Suppressor macrophage (primary cell): Measurements from ENCODE around the gene DIPK1C.
A peak's percentile ranks its signal among the peaks of the same experiment; 100 is the strongest.

ENCODE experiments used
- DNase-seq, 4 experiments: peaks; one replicate each; pipeline ENCODE4 v3.0.0-alpha.2; 2020 to 2022

The DIPK1C gene

DNA sequence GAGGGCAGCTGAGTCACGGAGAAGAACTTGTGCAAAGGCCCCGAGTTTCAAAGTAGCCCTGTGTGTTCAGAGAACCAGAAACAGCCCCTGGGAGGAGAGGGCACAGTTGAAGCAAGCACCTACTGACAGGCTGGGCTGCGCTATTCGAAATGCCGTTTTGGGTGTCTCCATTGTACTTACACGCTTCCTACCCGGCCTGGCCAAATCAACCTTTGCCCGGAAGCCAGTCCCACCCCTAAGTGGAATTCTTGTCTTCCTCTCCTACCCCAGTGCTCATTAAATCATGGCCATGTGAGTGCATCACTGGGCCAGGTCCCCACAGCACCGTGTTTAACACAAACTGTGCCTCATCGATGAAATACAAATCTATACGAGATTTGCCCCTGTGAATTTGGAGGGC is 6.0 kb downstream of the DIPK1C start:
- no peak for DNase-seq

DNA sequence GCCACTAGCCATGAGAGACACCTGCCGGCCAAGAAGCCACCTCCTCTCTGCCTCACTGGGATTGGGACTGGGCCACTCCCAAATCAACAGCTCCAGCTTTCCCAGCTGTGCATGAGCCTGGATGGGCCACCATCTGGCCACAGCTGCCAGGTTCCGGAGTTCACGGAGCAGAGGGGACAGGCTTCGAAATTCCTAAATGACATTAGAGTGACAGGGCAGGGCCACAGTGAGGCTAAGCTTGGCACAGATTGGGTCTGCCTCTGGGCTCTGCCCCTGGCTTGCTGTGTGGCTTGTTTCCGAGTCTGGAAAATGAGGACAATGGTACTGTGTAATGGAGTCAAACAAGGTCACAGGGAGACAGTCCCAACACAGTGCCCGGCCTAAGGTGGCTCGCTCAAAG is 6.5 kb downstream of the DIPK1C start:
- no peak for DNase-seq

DNA sequence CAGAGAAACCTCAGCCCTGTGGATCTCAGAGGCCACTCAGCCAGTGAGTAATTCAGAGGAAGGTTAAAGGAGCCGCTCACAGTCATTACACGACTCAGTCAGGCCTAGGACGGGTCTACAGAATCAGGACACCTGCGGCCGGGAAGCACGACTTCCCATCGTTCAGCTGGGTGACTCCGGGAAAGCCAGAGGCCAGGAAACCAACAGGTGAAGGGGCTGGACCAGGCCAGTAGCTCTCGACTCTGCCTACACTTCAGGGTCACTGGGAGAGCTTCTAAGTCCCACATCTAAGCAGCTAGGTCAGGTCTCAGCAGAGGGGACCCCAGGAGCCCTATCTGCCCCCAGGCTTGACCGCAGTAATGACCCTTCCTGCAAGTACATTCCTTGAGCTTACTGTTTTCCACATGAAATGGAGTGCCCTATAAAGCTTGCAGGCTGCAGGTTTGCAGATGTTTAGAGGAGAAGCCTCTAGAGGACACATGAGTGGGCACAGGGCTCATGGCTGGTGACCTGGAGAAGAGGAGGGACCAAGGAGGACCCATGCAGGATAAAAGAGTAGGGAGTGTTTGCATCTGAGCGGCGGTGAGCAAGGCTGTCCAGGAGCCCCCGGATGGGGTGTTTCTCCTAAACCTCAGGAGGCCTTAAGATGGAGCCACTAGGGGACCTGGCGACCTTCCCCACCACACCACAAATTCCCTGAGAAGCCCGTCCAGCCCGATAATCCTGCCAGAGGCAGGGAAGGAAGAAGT is 9.5 kb downstream of the DIPK1C start:
- no peak for DNase-seq

DNA sequence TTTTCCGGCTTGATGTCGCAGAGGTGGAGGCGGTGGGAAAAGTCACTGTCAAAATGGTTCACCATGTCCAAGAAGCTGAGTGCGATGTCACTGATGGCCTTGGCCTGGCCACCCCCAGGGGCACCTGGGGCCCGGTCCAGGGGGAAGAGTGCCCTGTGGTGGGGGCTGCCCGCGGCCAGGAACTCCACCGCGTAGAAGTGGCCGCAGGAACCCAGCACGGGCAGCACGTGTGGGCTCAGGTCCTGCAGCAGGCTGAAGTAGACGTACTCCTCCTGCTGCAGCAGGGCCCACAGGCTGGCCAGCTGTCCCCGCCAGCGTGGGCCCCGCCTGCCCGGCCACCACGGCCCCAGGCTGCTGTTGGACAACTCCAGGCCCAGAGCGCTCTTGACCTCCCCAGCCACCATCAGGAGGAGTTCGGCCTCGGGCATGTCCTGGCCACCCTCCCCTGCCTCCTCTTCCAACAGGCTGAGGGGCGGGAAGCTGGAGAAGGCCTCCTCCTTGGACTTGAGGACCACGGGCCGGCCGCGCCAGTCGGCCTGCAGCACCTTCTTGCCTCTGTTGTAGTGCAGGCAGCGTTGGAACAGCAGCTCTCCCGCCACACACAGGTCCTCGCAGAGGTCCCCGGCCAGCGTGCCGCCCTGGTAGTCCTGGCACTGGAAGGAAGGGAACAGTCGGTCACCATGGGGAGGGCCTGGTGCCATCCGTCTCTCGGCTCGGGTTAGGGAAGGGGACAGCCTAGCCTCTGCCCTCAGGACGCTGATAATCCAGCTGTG is 10.3 kb downstream of the DIPK1C start:
- no peak for DNase-seq

DNA sequence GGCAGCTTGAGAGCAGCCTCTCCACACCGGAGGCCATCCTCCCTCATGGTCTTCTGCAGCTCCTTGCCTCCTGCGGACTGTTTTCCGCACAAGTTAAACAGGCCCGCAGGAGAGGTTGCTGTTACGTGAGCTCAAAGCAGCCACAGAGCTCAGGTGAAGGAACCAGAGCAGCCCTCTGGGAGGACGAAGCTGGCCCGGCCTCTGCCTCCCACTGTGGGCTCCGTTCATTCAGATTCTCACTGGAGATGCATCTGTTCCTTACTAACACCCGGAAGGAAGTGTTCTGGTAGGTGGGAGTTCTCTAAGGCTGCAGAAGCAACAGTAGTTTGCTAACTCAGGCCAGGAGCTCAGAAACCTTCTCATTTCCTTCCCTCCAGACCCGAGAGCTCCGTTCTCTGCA is 10.9 kb downstream of the DIPK1C start:
- DNase-seq: no peak

GRCh38 chr18:74445585-74445984 is 11.5 kb downstream of the DIPK1C start:
- DNase-seq: no peak

DNA sequence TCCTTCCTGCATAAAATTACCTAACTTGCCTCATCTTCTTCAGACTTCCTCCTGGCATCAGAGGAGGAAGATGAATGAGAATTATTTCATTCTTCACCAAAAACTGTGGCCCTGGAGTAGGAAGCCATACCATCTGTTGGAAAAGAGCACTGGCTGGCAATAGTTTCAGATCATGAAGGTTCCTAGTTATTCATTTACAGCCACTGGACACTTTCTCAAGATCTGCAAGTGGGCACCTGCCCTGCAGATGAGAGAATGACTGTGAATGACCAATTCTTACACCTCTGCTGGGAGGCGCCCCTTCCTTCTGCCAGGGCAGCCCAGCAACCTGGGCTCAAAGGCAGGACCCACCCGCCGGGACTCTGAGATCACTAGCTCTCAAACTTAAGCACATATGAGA is 13.0 kb downstream of the DIPK1C start:
- DNase-seq: no peak

DNA sequence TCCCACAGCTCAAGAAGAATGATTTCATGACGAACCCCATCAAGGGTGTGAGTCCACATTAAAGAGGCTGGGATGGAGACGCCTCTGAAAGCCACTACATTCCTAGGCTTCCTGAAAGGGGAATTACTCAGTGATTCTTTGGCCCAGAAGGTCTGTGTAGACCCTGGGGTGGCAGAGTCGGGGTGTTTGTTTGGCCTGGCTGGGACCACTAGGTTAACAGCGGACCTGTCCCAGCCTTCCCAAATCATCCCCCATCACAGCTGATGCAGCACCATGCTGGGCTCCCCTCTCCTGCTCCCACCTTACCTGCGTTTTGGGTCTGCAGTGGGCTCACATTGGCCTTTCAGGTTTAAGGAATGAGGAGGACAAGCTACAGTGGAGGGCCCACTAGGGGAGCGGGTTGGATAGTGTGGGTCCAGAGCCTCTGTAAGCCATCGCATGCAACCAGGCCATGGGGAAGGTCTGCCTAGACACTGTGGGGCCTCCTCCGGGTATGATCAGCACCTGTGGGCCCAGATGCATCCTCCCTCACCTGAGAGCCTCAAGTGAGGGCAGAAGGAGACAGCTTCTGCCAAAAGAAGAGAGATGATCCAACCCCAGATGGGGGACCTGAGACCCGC is 16.2 kb downstream of the DIPK1C start:
- no peak for DNase-seq

GRCh38 chr18:74438091-74438490 is 19.0 kb downstream of the DIPK1C start:
- DNase-seq: peak in 3 of 4 experiments; percentile 13 to 57 (median 46)

- no peak for DNase-seq
Observed at GRCh38 chr18:74436158-74436769, 20.8 kb downstream of the DIPK1C start.

GRCh38 chr18:74435740-74436139 is 21.4 kb downstream of the DIPK1C start:
- no peak for DNase-seq

GRCh38 chr18:74434466-74434865 is 22.6 kb downstream of the DIPK1C start:
- DNase-seq: no peak

DNA sequence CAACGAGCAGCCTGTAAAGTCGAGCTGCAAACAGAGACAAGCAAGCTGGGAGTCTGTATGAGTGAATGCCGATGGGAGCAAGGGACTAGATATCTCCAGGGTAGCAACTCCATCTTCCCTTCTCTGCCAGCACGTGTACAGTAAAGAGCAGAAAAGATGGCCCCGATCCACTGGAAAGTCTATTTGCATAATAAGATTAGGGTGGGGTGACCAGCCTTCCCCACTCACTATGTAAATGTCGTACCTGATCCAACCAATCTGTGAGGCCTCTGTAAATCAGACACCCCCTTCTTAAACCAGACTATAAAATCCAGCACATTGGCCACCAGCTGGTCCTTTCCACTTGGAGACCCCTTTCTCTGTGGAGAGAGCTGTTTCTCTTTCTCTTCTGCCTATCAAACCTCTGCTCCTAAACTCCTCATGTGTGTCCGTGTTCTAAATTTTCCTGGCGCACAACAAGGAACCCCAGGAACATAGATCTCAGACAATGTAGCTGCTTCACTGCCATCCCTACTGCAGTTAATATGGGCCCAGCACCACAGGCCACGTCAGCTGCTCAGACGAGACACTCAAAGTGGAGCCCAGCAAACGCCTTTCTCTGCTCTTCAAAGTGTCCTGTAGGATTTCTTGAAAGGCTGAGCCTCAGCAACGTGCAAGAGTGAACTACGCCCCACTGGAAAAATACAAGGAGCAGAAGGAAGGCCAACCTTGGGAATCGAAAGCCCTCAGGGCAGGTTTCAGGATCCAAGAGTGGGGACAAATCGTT is 26.1 kb downstream of the DIPK1C start:
- no peak for DNase-seq

GRCh38 chr18:74430231-74430630 is 26.9 kb downstream of the DIPK1C start:
- DNase-seq: no peak

- no peak for DNase-seq
Observed at GRCh38 chr18:74429096-74429495, 28.0 kb downstream of the DIPK1C start.

DNA sequence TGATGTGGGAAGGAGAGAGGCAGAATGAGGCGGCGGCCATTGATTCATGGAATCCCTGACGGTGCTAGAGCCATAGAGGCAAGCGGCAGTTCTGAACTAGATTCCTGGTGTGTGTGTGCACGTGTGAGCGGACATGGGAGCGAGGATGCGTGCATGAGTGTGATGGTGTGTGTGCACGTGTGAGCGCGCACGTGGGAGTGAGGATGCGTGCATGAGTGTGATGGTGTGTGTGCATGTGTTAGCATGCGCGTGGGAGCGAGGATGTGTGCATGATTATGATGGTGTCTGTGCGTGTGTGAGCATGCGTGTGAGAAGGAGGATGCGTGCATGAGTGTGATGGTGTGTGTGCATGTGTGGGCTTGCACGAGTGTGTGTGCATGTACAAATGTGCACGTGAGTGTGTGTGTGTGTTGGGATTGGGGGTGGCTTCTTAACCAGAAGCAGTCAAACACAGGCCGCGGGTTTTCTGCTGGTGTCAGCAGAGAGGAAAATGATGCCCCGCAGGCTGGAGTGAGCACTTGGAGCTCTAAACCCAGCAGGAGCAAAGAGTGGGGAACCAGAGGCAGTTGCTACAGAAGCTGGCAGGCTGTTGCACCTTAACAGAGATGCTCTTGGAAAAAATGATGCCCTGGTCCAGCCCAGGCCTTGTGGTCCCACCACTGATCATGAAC is 29.5 kb downstream of the DIPK1C start:
- DNase-seq: no peak

- no peak for DNase-seq
Observed at GRCh38 chr18:74425876-74426275, 31.2 kb downstream of the DIPK1C start.

- no peak for DNase-seq
Observed at GRCh38 chr18:74425161-74425560, 31.9 kb downstream of the DIPK1C start.

DNA sequence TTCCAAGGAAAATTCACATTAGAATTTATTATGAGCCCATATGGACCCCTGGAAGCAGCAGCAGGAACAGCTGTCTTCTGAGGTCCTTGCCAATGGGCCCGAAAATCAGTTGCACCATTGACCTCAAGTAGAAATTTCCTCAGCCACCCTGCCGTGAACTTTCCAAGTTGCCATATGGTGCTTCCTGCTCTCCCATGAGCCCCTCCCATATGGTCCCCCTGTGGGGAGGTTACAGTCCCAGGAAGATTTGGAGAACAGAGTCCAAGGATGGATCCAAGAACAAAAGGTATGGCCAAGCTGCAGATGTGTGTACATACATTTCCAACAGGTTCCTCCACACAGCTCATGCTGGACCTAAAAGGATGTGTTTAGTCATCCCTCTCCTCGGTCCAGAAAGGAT is 34.6 kb downstream of the DIPK1C start:
- no peak for DNase-seq

DNA sequence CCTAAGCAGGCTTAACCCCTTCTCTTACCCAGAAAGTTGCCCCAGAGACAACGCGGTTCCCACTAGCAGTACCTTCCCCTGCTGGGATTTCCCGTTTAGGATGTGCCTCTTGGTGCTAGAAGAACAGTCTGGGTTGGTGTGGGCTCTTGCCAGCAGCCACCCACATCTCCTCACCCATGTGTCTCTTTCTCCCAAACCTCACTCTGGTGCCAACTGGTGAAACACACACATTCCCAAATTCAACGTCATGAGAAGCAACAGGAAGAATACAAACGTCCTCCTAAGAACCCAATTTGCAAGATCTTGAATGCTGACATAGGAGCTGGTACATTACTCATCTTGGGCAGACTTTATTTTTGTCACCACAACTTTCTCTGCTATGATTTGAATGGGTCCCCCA is 36.2 kb downstream of the DIPK1C start:
- DNase-seq: no peak

DNA sequence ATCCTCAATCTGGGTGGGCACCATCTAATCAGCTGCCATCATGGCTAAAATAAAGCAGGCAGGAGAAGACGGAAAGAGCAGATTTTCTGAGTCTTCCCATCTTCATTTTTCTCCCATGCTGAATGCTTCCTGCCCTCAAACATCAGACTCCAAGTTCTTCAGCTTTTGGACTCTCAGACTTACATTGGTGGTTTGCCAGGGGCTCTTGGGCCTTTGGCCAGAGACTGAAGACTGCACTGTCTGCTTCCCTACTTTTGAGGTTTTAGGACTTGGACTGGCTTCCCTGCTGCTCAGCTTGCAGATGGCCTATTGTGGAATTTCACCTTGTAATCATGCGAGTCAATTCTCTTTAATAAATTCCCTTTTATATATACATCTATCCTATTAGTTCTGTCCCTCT is 36.6 kb downstream of the DIPK1C start:
- DNase-seq: no peak

DNA sequence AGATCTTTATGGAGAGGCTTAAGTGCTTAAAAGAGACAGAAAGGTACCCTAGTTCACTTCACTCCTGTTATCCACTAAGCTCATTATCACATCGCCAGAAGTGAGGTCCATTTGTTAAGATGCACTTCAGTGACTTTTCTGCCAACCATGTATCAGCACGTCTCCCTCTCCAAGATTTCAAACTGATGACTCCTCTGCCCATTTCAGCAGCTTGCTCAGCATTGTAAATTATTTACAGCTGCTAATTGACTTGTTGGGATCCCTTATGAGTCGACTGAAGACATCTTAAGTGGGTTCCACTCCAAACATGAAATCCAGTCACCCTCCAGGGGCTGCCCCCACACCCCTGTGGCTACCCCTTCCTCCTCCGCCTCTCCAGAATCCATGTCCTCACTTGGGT is 37.3 kb downstream of the DIPK1C start:
- no peak for DNase-seq
